HPDE6-E6E7 (cell line): ENCODE results near the gene RGMA.
A peak's percentile ranks its signal among the peaks of the same experiment; 100 is the strongest.
"Not testable (repeated sequence)": the region's sequence is repeated elsewhere in the genome, so short reads cannot be mapped to it uniquely, and the experiment has no call there.

Source experiments
- DNase-seq: peaks from one replicate; pipeline ENCODE4 v3.0.0; 2011; ENCODE audit warnings: missing footprints; ENCODE audit errors: extremely low spot score

RGMA gene

DNA sequence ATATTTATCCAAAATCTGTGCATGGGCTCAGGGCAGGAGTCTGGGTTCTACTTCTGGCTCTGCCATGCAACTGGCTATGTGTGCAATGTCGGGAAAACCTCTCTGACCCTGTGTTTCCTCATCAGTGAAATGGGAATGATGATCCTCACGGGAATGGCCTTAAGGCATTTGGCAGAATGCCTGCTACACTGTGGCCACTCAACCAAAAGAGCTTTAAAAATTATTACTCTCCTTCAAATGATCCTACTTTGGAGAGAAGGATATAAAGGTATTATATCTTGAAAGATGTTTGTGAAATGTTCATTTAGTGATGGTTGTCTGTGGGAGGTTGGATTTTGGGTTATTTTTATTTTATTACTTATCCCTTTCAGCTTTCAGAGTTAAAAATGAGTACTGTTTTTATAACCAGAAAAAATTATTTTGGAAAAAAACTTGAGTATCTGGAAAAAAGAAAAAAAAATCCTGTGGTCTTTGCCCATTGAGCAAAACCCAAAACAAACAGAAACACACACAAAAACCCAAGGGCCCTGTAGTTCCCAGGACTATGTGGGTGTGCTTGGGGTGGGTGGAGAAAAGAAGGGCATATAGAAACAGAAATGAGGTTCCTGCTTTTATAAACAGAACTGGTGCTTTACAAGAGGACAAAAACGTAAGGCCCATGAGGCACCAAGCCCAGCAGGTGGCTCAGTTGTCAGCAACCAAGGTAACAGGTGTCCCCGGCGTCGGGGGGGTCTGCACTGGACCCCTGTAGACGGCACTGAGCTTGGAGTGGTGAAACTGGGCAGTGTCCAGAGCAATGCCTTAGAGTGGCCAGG is 22.0 kb downstream of the RGMA start:
- no peak for DNase-seq

DNA sequence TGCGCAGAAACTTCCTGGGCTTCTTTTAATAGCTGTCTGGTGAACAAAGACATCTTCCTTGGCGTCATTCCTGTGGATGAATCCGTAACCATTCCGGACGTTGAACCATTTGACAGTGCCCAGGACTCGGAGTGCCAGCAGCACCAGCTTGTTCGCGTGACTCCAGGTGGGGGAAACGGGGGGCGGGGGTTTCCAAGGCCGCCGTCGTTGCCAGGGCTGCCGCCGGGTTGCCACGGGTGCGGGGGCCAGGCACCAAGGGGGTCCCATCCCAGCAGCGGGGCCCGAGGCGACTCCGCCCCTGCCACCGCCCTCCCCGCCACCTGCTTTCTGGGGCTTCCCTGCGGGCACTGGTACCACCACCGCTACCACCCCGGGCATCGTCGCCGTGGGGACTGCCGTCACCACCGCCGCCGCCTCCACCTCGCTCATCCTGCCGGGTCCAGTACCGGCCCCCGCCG is 22.8 kb downstream of the RGMA start:
- no peak for DNase-seq

- no peak for DNase-seq
Observed at GRCh38 chr15:93065641-93066045, 23.4 kb downstream of the RGMA start.

DNA sequence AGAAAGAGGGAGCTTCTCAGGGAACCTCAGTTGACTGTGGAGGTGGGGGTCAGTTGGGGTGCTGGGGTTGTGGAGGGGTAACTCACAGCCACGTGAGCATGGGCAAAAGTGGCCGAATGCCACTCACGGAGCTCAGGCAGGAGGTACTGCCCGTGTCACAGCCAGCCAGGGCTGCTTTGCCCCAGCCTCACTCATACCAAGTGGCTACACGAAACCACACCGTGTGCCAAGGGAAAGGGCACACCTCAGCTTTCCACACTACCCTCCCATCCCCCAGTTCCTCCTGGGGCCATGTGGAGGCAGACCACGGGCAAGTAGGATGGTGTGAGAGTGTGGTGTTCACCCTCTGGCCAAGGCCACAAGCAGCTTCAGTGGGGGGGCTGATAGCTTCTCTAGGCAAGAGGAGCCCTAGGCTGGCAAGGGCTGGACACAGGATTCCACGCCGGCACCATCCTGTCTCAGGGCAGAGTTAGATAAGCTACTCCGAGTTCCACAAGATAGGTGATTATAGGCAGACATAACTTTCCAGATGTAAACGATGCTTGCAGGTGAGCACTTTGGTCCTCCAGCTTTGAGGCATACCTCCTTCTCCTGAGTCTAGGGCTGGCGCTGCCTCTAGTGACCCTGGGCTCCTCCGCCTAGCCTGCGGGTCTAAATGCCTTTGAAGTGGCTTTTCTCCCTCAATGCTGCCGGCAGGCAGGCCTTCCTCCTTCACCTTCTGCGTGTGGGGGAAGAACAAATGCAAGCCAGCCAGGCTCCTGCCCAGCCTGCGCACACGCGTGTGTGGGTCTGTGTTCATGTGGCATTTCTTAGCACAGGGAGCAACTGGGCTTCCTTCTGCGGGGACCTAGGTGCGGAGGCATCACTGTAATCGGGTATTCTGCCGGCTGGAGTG is 25.0 kb downstream of the RGMA start:
- no peak for DNase-seq

GRCh38 chr15:93063262-93063671 is 25.7 kb downstream of the RGMA start:
- DNase-seq = peak; percentile 22

GRCh38 chr15:93062628-93063261 is 26.3 kb downstream of the RGMA start:
- not testable (repeated sequence) for DNase-seq

DNA sequence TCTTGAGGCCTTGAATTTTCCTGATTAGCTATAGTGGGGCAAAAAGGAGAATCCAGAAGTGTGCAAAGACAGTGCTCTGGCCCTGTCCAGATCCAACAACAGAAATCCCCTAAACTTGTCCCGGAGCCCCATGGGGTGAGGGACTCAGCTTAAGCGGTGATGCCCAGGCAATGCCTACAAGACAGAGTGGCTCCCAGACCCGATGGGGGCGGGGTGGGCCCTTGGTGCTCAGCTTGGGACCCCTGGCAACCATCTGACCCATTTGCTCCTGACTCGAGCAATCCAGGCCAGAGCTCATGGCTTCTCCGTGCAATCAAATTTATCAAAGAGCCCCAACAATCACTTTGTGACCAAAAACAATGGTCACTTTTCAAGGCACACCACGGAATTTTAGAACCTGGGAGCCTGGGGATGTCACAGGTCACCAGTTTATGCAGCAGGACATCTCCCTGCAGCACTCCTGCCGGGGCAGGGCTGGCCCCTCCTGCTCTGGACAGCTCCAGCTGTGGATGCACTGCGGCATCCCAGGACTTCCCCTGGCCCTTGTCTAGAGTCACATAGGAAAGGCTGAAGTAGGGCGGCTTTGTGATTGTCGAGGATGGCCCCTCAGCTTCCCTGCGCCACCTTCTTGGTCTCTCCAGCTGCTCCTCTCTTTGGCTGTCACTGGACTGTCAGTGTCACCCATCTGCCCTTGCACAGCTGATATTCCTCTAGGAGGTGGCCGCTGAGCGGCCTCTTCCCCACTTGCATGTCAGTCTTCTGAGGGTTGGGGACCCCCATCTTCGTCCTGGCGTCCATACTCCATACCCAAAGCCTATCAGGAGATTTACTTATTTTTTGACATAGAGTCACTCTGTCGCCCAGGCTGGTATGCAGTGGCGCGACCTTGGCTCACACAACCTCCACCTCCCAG is 28.4 kb downstream of the RGMA start:
- DNase-seq = no peak

GRCh38 chr15:93059442-93059841 is 29.6 kb downstream of the RGMA start:
- no peak for DNase-seq

- no peak for DNase-seq
Observed at GRCh38 chr15:93058904-93059427, 30.0 kb downstream of the RGMA start.

DNA sequence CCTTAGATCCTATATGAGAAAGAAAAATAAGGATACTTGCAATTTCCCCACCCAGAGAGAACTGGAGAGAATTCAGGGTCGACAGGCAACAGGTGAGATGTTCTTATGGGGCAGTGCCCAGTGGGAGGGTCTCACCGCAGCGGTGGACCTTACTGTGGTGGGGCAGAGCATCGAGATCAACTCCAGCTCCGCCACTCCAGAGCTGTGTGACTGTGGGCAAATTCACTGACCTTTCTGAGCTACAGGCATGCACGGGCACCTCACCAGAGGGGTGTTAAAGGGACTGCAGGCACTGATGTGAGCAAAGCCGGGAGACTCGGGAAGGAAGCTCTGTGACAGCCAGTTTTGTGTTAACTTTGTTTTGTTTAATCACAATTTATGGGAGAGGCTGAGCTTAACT is 30.9 kb downstream of the RGMA start:
- no peak for DNase-seq

DNA sequence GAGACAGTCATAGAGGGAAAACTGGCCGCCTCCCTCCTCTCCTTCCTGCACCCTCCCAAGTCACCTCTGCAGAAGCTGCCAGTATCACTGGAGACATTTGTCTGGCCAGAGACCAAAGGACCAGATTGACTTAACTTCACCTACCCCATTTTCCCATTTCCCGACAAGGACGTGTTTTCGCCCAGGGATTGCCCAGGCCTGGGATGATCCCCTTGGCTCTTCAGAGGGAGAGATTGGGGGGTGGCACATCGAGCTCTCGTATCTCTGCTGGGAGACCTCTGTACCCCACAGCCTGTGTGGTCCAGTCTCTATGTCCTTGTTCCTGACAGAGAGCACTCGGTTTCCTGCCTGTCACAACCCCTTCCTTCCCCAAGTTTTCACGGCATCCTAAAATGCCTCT is 31.4 kb downstream of the RGMA start:
- DNase-seq = no peak

DNA sequence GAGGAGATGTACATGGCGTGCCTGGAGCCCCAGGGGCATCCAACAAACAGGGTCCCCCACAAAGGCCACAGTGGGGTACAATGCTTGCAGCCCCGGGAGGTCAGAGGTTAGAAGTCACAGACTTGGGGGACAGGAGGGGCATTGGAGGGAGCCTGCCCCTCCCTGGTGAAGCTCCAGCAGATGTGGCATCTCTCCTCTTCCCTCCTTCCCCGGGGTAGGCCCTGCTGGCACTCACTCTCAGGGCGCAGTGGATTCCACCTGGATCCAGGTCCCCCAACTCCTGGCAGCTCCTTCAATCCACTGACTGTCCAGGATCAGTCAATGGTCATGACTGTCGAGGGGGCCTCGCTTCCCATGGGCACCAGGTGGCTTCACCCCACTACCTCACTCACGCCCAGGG is 32.2 kb downstream of the RGMA start:
- DNase-seq = no peak

DNA sequence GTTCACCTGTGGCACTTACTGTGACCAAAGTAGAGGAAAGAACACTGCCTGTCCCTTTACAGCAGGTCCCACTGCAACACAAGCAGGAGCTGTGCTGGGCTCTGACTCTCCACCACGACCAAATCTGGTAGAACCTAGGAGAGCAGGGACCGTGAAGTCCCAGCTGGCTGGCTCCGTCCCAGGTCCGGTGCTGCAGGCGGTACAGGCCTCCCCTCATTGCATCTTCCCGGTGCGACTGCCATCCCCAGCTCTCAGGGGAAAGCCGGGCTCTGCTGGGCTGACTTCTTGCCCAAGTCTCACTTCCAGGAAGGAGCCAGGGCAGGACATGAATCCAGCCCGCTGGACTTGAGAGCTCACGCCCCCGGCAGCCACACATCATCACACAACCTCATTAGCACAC is 33.8 kb downstream of the RGMA start:
- no peak for DNase-seq

DNA sequence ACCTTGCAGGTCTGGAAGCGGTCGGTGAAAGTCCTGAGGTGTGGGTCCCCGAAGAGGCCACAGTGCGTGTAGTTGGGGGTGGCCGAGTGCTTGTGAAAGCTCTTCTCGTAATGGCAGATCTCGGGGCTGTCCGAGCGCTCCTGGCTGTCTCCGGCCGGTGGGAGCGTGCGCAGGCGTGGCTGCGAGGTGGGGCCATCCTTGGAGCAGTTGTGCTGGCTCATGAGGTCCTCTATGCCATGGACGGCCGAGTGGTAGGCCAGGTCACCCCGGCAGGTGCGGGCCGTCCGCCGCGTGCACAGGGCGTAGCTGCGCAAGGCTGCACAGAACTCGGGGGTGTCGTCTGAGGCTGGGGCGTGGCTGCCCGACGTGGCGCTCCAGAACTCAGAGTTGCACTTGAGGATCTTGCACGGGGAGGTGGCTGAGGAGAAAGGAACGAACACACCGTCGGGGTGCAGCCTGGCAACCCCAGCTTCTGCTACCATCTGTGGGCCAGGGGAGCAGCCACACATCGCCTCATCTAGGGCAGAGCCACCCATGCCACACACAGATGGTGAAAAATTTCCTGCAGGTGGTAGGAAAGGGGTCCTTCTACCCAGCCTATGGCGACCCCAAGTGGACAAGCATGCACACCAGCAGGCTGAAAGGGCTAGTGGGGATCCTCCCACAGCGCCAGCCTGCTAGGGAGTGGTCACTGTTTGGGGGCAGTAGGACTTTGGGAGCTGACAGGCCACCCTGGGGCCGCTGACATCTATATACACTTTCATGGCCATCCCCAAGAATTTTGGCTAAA is 36.7 kb downstream of the RGMA start:
- DNase-seq = no peak

- no peak for DNase-seq
Observed at GRCh38 chr15:93051236-93052089, 37.5 kb downstream of the RGMA start.

DNA sequence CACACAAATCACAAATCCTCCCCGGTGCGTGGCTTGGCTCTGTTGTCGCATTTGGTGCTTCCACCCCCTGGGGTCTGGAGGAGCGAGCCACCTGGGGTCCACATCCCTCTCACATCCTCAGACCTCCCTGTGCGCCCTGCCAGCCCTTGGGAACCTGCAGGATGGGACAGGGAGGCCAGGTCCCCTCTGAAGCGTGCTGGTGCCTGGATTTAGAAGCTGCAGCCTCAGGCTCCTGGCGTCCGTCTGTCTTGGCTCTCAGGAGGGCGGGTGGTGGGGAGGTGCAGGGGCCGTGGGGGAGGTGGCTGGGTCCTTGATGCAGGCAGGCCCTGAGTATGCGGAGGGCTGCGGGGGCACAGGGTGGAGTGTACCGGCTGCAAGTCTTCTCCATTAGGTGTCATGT is 38.4 kb downstream of the RGMA start:
- DNase-seq = no peak

DNA sequence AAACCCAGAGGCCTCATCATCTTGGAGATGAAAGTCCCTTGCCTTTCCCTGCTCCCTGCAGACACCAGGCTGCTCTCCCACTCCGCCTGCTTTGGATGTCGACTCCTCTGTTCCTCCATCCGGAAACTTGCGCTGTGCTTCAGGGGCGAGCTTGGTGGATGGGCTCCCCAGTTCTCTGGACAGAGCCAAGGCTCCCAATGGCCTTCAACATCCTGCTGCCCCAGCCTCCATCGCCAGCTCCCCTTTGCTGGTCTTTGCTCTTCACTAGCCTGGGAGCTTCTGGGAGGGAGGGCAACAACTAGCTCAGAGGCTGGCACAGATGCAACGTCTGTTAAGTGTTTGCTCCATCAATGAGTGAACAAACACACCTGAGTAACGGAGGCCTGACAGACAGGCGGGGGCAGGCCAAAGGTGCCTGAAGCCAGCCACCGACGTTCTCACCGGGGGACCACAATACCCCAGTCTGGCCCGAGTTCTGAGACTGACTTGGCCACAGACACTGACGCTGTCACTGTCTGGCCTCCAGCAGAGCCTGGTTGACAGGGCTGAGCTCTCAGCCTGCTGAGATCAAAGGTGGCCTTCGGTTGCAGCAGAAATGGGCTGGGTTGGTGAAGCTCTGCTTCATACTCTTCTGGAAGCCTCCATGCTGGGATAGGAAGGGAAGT is 39.0 kb downstream of the RGMA start:
- DNase-seq = no peak

- no peak for DNase-seq
Observed at GRCh38 chr15:93049233-93049632, 39.8 kb downstream of the RGMA start.

- DNase-seq = peak; percentile 63
Observed at GRCh38 chr15:93048759-93049161, 40.3 kb downstream of the RGMA start.
